ENCODE measurements around the gene APMAP. TPM values are rescaled to one million over a fixed set of nuclear protein-coding genes. Genes with fewer than 3 reads are reported as not detected.

APMAP gene
- total RNA-seq, 2 donors from 2014 or later = 38.4 to 44.0 TPM

GRCh38 chr20:24953209-24953575 is 39.4 kb downstream of the APMAP start:
- no peak overlapping the region for H3K4me3 ChIP-seq
- no peaks in the 10 kb centered on the region for H3K4me1 ChIP-seq (ENCODE audit: control insufficient read depth in 1 of 2, low read depth in 2 of 2)
- no peak overlapping the region for H3K27ac ChIP-seq
- H3K9me3 ChIP-seq = no peaks in the 10 kb centered on the region
- H3K27me3 ChIP-seq (replicated peaks; ENCODE audit: insufficient read depth) = no peaks in the 10 kb centered on the region
- ATAC-seq (ENCODE audit: insufficient number of reproducible peaks, low FRiP score, low read depth) (no peak), DNase-seq (ENCODE audit: low spot score) (no peak)
- no peak for TF ChIP-seq CTCF (IDR thresholded peaks at IDR 0.05)
- no peaks in the 10 kb centered on the region for H3K36me3 ChIP-seq

- Histone ChIP-seq H3K4me3 (no peak overlapping the region), H3K27ac (no peak overlapping the region), H3K4me1 (ENCODE audit: control insufficient read depth in 1 of 2, low read depth in 2 of 2) (no peaks in the 10 kb centered on the region), H3K36me3 (no peaks in the 10 kb centered on the region), H3K9me3 (no peaks in the 10 kb centered on the region), H3K27me3 (replicated peaks; ENCODE audit: insufficient read depth) (no peaks in the 10 kb centered on the region)
- TF ChIP-seq CTCF (IDR thresholded peaks at IDR 0.05) = no peak
- ATAC-seq (ENCODE audit: insufficient number of reproducible peaks, low FRiP score, low read depth) = no peak
- no peak for DNase-seq (ENCODE audit: low spot score)
Measured at GRCh38 chr20:24952376-24953208, 40.0 kb downstream of the APMAP start.

DNA sequence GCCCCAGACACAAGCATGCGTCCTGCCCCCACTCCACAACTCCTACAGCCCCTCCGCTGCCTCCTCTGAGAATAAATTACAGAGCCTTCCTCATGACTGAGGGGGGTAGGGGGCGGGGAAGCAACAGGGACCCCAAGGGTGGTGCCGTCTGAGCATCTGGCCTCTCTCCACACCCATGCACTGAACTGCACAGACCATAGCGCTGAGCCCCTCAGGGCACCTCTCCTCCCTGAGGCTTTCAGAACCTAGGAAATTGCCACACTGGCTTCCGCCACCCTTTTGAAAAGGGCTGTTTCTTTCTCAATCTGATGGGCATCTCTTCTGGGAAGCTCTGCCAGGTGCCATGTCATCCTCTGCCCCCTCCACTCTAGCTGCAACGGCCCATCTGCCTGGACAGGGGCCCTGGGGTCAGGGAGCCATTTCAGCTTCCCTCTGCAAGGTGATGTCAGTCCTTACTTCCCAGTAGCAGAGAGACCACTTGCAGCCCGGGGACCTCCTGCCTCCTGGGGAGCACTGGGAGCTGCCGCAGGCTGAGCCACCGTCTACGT is 40.9 kb downstream of the APMAP start:
- Histone ChIP-seq H3K36me3 (no peaks in the 10 kb centered on the region), H3K27ac (no peak overlapping the region), H3K4me3 (no peak overlapping the region), H3K9me3 (peaks cover 2% of the 10 kb centered on the region), H3K27me3 (replicated peaks; ENCODE audit: insufficient read depth) (no peaks in the 10 kb centered on the region), H3K4me1 (ENCODE audit: control insufficient read depth in 1 of 2, low read depth in 2 of 2) (no peaks in the 10 kb centered on the region)
- ATAC-seq (ENCODE audit: insufficient number of reproducible peaks, low FRiP score, low read depth) (no peak), DNase-seq (ENCODE audit: low spot score) (no peak)
- no peak for TF ChIP-seq CTCF (IDR thresholded peaks at IDR 0.05)

DNA sequence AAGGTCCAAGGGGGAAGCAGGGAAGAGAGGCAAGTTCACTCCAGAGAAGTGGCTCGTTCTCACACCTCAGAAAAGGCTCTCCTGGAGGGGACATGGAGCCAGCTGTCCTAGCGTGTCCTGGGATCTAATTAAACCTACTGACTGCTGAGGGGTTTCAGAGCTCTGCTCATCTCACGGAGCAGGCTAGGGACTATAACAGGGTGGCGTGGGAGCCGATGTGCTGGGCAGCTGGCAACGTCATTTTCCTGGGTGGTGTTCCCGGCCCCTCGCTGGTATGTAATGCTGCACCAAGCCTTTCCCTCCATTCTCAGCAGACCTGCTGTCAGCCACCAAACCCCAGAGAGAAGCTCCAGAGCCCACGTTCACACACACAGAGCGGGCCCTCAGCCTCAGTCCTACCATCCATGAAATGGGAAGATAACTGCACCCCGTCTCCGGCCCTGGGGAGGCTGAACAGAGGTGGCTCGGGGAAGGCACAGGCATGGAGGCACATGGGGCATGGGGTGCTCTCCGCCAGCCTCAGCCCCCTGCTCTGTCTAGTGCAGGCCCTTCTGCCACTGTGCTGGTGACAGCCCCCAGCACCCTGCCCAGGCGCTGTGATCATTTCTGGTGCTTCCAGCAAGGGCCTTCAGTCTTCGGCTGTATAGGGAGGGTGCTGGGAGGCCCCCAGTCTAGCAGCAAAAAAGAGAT is 41.6 kb downstream of the APMAP start:
- no peaks in the 10 kb centered on the region for H3K27me3 ChIP-seq (replicated peaks; ENCODE audit: insufficient read depth)
- no peak for TF ChIP-seq CTCF (IDR thresholded peaks at IDR 0.05)
- peaks cover 5% of the 10 kb centered on the region for H3K9me3 ChIP-seq
- no peak for DNase-seq (ENCODE audit: low spot score)
- H3K4me1 ChIP-seq (ENCODE audit: control insufficient read depth in 1 of 2, low read depth in 2 of 2) = no peaks in the 10 kb centered on the region
- no peak overlapping the region for H3K4me3 ChIP-seq
- no peaks in the 10 kb centered on the region for H3K36me3 ChIP-seq
- no peak overlapping the region for H3K27ac ChIP-seq
- ATAC-seq (ENCODE audit: insufficient number of reproducible peaks, low FRiP score, low read depth) = no peak

DNA sequence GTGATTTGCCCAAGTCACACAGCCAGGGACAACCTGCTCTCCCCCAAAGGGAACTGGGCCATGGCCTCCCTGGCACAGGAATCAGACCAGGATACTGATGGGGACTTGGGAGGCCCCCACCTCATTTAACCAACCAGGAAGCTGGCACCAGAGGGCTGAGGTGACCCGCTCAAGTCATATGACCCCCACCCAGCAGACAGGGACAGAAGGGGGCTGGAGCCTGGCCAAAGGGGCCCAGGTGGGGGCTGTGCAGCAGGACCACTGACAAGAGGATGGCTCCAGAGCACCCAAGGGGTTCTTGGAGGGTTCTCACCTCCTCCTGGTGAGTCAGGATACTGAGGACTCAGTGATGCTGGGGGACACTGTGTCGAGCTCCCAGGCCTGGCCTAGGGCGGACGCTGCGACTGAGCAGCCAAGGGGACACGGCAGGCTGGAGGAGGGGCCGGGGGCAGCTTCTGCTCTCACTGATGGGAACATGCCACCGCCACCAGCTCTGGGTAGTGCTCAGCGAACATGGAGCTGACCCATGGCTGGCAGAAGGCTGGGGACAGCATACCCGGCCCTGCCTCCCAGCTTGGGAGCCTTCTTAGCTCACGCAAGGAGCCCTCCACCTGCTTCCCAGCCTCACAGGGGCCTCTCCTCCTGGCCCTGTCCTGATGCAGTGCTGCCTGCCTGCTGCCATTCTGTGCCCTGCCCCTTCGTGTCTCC is 42.3 kb downstream of the APMAP start:
- Histone ChIP-seq H3K27me3 (replicated peaks; ENCODE audit: insufficient read depth) (no peaks in the 10 kb centered on the region), H3K27ac (no peak overlapping the region), H3K36me3 (no peaks in the 10 kb centered on the region), H3K4me3 (peak overlapping the region; percentile 46), H3K4me1 (ENCODE audit: control insufficient read depth in 1 of 2, low read depth in 2 of 2) (no peaks in the 10 kb centered on the region), H3K9me3 (peaks cover 5% of the 10 kb centered on the region)
- ATAC-seq (ENCODE audit: insufficient number of reproducible peaks, low FRiP score, low read depth) (no peak), DNase-seq (ENCODE audit: low spot score) (no peak)
- TF ChIP-seq CTCF (IDR thresholded peaks at IDR 0.05) = no peak
